Stimulated activated CD8-positive, alpha-beta memory T cell treated with anti-CD3 and anti-CD28 coated beads, Interleukin-2, amount 100 ng/mL, for 48 hours (primary cell): Measurements from ENCODE around the gene NMNAT2.
A peak's percentile ranks its signal among the peaks of the same experiment; 100 is the strongest.

Experiments
- DNase-seq, 2 donors: peaks; one replicate each; pipeline ENCODE4 v3.0.0-alpha.2; 2020; ENCODE audit warnings: low read depth in 2 of 2

NMNAT2 gene

DNA sequence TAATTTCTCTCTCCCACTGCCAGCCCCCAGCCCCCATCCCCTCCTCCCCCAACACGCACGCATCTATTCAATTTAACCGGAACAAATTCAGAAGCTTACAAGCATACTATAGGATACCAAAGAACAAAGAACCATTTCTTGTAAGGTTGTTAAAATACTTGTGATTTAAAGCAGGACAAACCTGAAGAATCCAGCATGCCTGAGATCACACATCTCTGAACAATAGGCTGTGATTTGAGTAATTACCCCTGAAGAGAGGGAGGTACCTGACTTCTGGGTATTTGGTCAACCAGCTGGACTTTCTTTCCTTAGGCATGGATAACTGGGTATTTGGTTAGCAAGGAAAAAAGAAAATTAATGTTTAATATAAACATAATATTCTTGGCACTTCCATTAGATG, 105.1 kb downstream of the NMNAT2 start:
- DNase-seq, result no peak

DNA sequence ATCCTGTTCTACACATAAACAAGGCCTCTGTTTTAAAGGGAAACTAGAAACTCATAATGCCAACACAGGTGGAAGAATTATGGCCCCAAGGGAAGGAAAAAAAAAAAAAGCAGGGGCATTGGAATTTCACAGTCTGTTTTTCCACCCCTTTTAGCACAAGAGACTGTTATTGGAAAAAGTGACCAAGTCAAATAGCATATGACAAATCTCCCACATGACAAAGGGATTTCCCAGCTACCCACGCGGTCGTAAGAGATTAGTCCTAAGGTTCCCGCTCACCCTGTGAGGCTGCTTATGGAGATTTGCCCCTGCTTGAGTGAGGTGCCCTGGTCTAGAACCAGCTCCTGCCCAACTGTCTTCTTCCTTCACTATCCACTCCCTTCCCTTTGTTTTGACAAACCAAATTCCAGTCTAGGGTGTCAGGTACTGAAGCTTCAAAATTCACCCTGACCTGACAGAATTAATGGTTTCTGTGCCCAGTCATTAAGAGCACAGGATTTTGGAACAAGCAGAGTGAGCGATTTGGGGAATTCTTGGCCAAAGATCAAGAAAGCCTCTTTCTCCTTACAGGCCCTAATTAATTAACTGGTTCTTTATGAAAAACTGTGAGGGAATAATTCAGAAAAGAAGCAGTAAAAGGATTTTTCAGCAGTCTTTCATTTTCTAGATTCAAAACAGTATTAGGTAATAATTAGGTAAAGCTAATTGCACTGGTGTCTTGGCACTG, 107.3 kb downstream of the NMNAT2 start:
- DNase-seq, result peak; percentile 10 to 18

DNA sequence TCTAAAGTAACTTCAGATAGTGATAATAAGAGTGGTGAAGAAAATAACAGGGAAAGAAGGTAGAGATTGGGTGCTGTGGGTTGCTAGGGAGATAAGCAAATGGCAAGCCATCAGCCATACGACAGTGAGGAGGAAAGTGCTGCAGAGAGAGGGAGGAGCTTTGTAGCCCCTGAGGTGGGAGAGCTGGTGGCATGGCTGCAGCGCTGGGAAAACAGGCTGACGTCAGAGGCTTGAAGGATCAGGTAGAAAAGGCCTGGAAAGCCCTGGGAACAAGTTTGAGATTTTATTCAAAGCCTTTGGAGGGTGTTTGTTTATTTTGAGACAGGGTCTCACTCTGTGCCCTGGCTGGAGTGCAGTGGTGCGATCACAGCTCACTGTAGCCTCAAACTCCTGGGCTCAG, 109.5 kb downstream of the NMNAT2 start:
- DNase-seq, result no peak

DNA sequence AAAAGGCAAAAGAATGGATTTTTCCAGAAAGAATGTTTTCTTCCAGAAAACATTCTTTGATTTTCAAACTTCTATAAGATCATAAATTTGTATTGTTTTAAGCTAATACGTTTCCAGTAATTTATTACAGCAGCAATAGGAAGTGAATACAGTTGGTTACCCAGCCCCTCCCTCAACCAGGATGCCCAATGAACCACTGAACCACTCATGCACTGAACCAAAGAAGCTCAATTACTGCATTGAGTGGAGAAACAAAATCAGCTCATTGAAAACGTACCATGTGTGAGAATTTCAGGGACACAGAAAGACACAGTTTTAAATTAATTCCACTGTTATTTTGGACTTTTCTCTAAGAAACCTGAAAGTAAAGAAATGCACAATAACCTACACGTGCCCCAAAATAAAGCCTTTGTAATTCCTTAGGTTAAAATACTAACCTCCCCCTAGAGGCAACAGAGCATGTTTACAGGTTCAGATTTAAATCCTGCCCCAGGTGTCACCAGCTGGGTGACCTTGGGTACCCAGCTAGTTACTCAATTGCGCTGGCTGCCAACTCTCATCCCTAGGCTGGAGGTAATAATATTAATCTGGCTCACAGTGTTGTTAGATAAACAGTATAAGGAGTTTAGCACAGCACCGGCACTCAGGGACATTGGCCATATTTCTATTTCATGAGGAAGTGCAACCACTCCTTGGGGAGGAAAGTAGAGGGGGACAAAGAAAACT, 111.7 kb downstream of the NMNAT2 start:
- DNase-seq, result no peak

DNA sequence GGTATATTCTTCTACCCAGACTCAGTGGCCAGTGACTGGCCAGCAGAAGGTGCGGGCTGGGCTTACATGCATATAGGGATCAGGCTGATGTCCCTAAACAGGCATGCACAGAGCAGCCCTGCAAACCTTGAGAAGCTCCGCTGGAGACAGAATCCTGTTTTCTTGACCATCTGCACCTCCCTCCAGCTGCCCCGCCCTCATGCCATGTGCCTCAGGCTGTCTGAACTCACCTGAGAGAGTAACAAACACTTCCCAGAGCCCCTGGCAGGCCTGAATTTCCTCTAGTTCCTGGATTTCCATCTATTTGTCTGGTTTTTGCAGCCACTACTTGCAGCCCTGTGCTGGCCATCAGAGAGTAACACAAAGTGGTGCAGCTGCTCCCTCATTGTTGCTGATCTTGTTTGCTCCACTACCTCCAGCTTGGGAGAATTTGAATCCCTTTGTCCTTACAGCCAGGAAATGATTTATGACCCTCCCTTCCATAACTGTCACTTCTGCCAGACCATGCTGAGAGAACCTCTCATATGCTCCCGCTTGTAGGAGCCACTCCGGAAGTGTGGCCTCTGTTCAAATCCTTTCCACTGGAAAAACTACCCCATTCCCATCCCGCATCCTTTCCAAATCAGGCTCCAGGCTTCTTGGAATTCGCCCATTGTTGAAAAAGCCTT, 113.6 kb downstream of the NMNAT2 start:
- no peak for DNase-seq

- no peak for DNase-seq
Observed at GRCh38 chr1:183303901-183304300, 114.3 kb downstream of the NMNAT2 start.

GRCh38 chr1:183303323-183303645, 114.9 kb downstream of the NMNAT2 start:
- no peak for DNase-seq

DNA sequence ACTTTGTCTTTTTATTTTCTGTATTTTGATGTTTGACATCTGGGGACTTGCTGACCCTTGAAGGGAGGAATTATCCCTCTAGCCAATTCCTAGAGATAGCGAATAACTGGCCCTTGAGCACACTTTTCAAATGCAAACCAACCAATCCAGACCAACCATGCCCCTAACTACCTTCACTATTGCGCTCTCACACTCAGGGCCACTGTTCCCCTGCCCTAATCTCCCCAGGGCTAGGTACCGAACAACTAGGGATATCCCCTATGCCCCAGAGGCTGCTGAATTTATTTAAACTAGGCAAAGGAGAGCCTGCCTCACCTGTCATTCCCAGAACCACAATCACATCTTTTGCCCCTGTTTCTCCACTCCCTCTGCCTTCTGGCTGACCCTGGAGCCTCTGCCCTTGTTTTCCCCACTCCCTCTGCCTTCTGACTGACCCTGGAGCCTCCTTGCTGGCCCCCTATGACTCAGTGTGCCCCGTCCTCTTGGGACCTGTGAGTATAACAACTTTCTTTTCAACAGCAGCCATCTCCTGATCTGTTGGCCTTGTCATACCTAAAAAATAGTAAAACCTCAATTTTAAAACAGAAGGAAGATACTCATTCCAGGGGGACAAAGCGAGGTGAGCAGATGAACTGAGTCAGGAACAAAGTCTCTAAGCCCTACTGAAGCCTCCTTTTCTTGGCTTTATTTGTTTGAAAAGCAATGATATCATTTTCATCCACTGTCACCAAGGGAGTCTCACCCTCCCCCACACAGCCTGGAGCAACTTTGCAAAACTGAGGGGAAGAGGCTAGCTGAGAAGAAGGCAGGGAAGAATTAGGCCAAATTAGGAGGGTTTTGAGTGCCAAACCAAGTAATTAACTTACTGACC, 115.5 kb downstream of the NMNAT2 start:
- no peak for DNase-seq

DNA sequence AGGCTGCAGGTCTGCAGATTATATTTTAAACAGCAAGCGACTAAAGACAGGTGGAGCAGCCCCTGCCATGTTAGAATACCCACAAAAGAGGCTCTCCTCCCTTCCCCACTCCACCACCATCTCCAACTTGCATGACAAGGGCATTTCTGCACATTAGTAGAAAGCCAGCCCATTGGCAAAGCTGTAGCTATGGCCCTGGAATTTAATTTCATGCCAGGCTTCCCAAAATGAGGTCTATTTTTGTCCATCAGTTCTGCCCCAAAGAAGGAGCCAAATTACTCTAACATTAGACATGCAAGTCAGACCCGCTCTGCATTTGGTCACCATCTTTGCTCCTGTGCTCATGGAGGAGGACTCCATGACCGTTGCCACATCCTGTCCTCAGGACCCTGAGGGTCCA, 116.9 kb downstream of the NMNAT2 start:
- DNase-seq, result no peak

DNA sequence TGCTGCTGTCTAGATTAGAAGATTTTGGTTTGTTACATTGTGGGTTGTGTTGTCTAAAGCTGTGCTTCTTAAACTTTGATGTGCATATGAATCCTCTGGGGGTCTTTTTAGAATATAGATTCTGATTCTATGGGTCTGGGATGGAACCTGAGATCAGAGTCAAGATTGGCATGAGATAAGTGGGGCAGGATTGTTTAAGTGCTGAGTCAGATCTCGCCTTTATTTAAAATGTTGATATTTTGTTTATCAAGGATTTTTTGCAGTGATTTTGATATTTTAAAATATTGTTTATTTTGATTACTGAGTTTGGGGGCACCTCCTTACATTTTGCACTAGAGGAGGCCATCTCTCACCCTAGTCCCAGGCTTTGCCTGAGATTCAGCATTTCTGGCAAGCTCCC, 117.4 kb downstream of the NMNAT2 start:
- no peak for DNase-seq

DNA sequence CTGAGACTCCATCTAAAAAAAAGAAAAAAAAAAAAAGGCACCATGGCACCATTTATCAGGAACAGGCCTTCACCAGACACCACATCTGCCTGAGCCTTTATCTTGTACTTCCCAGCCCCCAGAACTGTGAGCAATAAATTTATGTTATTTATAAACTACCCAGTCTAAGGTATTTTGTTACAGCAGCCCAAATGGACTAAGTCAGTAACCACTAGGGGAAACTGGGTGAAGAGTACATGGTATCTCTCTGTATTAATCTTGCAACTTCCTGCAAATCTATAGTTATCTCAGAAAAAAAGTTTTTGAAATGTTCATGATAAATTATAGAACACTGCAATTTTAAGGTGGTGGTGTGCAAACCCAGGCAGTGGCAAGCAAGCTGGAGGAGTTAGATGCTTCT, 117.8 kb downstream of the NMNAT2 start:
- no peak for DNase-seq

DNA sequence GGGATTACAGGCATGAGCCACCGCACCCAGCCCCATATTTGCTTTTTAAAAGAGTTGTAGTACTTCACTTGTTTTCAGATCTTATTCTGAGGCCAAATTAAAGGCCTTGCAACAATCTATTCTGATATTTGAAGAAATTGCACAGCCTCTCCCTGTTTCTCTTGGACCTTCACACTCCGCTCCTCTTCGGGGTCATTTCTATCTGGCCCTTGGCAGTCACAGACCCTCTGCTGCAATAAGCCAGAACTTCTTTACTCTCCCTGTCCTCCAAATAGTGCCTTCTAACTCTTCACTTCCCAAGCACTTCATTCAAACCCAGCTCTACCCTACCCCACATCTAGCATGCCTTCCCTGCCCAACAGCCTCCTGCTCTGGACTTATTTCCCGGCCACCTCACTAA, 121.4 kb downstream of the NMNAT2 start:
- no peak for DNase-seq

DNA sequence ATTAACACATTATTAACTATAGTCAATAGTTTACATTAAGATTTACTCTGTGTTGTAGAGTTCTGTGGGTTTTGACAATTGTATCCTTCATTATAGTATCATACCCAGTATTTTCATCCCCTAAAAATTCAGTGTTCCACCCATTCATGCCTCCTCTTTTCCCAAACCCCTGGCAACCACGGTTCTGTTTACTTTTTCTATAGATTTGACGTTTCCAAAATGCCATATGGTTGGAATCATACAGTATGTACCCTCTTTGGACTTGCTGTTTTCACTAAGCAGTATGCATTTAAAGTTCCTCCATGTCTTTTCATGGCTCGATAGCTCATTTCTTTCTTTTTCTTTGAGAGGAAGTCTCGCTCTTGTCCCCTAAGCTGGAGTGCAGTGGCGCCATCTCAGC, 122.7 kb downstream of the NMNAT2 start:
- no peak for DNase-seq

DNA sequence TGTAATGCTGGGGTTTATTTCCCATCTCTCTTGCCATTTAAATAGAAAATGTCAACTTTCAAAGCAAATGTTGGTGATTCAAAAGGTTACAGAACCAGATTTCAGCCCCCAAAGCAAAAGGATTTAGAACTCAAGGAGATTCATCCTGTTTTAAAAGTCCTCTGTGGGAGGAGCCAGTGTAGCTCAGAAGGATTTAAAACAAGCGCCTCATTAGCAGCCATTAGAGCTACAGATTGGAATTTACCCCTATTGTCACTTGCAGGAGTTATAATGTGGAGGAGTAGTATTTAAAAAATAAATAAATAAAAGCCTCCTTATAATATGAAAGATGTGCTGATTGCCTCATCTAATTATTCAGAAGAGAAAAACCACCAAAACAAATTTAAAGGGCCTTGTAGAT, 124.3 kb downstream of the NMNAT2 start:
- DNase-seq, result no peak

GRCh38 chr1:183293241-183293640, 124.9 kb downstream of the NMNAT2 start:
- no peak for DNase-seq

- DNase-seq, result no peak
Observed at GRCh38 chr1:183291802-183292514, 126.2 kb downstream of the NMNAT2 start.

GRCh38 chr1:183291216-183291762, 126.9 kb downstream of the NMNAT2 start:
- no peak for DNase-seq

GRCh38 chr1:183290628-183291027, 127.6 kb downstream of the NMNAT2 start:
- DNase-seq, result no peak

DNA sequence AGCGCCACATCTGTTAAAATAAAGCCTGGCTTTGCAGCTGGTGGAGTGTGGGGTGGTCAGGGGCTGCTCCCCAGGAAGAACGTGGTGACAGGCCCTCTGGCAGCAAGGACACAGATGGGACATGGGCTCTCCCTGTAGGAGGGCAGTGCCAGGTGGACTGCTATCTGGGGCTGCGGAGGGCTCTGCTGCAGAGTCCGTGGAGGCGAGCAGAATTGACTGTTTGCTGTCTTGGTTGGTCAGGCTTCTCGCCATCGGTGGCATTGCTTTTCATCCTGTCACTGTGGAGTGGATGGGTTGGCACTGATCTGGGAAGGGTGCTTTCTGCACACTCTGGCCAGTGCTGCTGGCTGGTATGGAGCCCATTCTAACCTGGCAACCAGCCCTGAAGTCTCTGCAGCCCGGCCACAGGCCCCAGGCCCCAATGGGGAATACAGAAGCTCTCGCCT, 129.1 kb downstream of the NMNAT2 start:
- no peak for DNase-seq

DNA sequence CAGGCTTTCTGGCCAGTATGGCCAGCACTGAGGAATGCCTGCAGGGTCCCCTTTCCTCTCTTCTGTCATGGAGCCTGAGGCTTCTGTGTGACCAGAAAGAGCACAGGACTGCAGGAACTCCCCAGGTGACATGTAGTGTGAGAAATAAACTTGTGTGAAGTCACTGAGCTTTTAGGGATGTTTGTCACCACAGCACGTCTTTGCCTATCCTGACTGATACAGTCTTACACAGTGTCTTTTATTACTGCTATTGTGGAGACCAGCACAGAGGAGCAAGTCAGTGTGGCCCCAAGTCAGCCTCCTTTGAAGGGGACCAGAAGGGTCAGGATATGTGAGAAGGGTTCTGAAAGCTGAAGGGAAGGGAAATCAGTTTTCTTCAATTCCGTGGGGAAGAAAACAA, 129.6 kb downstream of the NMNAT2 start:
- no peak for DNase-seq

DNA sequence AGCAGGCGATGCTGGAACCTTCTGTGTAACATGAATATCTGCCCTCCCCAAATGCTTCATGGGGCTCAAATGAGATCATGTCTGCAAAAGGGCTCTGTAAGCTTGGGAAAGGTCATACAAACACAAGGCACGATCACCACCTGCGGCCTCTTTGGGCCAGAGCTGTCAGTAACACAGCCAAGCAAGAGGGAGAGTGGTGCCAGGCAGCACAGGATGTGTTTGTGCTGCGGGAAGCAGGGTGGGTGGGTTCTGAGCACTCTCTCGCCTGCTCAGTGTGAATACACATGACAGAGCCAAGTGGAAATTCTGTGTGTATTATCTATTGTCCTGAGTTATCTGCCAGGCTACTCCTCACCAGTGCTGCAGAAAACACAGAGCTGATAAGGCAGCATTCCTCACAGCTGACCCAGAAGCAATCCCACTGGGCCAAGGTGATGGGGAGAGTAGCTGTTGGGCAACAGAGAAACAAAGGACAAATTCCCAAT, 130.9 kb downstream of the NMNAT2 start:
- no peak for DNase-seq
